GM12874 (cell line): ENCODE data around the gene ADAMTSL1.

Experiments used
- TF ChIP-seq, protein P1 (sequence below): IDR thresholded peaks from 2 replicates; pipeline ENCODE4 v1.5.1; 2011; ENCODE audit warnings: low read depth, mild to moderate bottlenecking, control low read depth, low read length, moderate library complexity; ENCODE audit not compliant: insufficient read depth

ADAMTSL1 gene

GRCh38 chr9:18720691-18721090 is 246.7 kb downstream of the ADAMTSL1 start:
- TF ChIP-seq, protein P1, sequence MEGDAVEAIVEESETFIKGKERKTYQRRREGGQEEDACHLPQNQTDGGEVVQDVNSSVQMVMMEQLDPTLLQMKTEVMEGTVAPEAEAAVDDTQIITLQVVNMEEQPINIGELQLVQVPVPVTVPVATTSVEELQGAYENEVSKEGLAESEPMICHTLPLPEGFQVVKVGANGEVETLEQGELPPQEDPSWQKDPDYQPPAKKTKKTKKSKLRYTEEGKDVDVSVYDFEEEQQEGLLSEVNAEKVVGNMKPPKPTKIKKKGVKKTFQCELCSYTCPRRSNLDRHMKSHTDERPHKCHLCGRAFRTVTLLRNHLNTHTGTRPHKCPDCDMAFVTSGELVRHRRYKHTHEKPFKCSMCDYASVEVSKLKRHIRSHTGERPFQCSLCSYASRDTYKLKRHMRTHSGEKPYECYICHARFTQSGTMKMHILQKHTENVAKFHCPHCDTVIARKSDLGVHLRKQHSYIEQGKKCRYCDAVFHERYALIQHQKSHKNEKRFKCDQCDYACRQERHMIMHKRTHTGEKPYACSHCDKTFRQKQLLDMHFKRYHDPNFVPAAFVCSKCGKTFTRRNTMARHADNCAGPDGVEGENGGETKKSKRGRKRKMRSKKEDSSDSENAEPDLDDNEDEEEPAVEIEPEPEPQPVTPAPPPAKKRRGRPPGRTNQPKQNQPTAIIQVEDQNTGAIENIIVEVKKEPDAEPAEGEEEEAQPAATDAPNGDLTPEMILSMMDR, result no peak

DNA sequence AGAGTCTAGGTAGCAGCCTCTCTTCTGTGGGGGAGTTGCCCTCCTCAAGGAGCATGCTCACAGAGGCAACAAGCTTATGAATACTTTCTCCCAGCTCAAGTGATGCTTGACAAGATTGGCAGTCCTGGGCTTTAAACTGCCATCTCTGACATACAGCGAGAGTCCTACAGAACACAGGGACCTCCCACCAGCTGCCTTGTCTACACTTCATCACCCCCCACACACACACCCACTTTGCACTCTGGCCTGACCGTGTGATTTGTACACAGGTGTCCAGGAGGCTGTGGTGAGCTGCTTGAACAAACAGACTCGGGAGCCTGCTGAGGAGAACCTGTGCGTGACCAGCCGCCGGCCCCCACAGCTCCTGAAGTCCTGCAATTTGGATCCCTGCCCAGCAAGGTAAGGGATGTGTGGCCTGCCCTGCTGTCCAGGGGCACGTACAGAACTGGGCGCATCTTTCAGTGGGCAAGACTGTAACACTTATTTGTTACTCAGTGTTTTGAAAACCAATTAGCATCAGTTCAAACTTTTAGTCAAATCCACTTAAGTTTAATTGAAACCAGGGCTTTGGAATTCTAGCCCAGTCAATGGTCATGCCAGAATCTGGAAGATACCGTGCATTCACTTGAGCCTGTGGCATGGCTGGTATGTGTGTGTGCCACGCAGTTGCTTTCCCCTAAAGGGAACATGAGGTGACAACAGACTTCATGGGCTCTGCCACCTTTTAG is 247.5 kb downstream of the ADAMTSL1 start:
- TF ChIP-seq, protein P1, result no peak

DNA sequence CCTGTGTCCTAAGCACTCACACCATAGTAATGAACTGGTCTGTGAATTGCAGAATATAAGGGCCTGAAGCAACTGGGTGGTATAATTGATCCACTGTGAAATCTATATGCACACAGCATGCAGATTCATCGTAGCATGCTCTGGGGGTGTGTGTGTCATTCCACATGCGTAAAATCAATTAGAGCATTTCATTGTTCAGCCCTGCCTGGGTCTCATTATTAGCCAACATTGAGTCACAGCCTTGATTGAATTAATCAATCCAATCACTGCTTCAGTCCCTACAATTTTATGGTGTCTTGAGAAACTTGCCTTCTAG is 248.0 kb downstream of the ADAMTSL1 start:
- TF ChIP-seq, protein P1, result no peak

- TF ChIP-seq, protein P1, result no peak
Observed at GRCh38 chr9:18722882-18723281, 248.9 kb downstream of the ADAMTSL1 start.

DNA sequence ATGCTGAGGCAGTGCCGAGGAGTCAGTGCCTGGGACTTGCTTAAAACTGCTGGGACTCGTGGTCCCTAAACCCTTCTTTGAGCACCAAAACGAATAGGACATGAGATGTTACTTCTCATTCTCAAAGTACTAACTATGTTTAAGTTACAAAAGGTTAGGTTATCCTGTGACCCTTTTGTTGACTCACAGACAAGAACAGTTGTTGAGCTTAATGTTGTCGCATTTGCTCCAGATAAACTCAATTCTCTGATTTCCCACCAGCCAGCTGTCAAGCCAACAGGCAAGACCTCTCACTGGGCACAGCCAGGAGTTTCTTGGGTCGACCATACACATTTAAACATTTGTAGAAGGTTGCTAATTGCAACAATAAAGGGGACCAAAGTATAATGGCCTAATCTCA is 249.4 kb downstream of the ADAMTSL1 start:
- TF ChIP-seq, protein P1, result no peak

DNA sequence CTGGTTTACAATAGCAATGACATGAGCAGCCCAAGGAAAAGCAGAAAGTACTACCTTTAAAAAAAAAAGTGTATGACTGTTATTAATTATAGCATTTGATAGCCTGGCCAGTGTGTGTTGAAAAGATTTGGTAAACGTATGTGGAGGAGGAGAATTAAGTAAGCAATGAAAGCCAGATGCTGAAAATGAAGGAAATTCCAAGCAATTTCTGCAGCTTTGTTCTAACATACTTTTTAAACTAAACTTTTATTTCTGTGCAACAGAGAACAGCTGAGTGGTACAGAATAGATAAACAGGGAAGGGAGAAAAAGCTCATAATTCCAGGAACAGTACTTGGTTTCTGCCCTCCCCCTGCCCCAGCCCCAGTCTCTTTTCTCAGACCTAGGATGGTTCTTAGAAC is 252.6 kb downstream of the ADAMTSL1 start:
- TF ChIP-seq, protein P1, result no peak

DNA sequence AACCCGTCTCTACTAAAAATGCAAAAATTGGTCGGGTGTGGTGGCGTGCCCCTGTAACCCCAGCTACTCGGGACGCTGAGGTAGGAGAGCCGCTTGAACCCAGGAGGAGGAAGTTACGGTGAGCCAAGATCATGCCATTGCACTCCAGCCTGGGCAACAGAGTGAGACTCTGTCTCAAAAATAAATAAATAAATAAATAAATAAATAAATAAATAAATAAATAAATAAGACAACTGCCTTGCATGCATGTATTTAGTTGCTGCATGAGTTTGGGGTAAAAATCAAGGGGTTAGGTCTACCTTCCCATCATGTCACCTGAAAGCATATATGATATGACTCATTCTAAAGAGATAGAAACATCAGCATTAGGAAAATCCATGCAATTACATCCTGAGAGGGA is 254.0 kb downstream of the ADAMTSL1 start:
- TF ChIP-seq, protein P1, result no peak

- TF ChIP-seq, protein P1, result no peak
Observed at GRCh38 chr9:18728642-18729041, 254.7 kb downstream of the ADAMTSL1 start.
